ENCODE results near the gene RALGPS2. TPM values are rescaled to one million over a fixed set of nuclear protein-coding genes. Genes with fewer than 3 reads are reported as not detected.

The RALGPS2 gene
- total and polyA plus RNA-seq, 2 donors (not counting 1 experiment from before 2014, with no cell fraction given) = 59.6 to 251 TPM

GRCh38 chr1:178797590-178797989 is 72.5 kb downstream of the RALGPS2 start:
- peaks cover 97% of the 10 kb centered on the region for H3K79me2 ChIP-seq (ENCODE audit: control insufficient read depth, insufficient read depth, low read length)
- WGBS (ENCODE audit: insufficient coverage) = no CpG with 5 or more reads among the region's 2 CpGs
- H2AFZ ChIP-seq (ENCODE audit: insufficient read depth, low read depth, low read length, poor library complexity, severe bottlenecking) = no peak overlapping the region
- intact Hi-C loops (cut with micrococcal nuclease) = loop anchor here (2.0 to 5.0 kb wide), 3 partner anchors 15 to 40 kb away; no protein-coding TSS in a partner anchor
- no peak overlapping the region for H3K4me3 Mint-ChIP-seq
- no peak for DNase-seq
- no peak for ATAC-seq (ENCODE audit: low read depth)
- no peak overlapping the region for H3K9ac ChIP-seq (ENCODE audit: low read length)
- H3K27me3 Mint-ChIP-seq = no peaks in the 10 kb centered on the region
- H3K27me3 ChIP-seq (replicated peaks in 1 of 4; ENCODE audit: control extremely low read depth in 1 of 4, control insufficient read depth in 3 of 4, insufficient read depth in 4 of 4, low read length in 3 of 4) = no peaks in the 10 kb centered on the region
- peaks cover 8 to 77% of the 10 kb centered on the region in 2 experiments for H3K36me3 ChIP-seq (replicated peaks in 1 of 2; ENCODE audit: control extremely low read depth in 1 of 2, control insufficient read depth in 1 of 2, extremely low read depth in 1 of 2, insufficient read depth in 2 of 2, low read length in 1 of 2)
- ChIA-PET CTCF (interaction anchor here (0.7 to 1.9 kb wide), 2 partner anchors 17 to 254 kb away, joined by 3 read pairs; no protein-coding TSS in a partner anchor), POLR2A (interaction anchor here (0.6 to 1.5 kb wide), 2 partner anchors 71 to 114 kb away, joined by 3 to 5 read pairs; no protein-coding TSS in a partner anchor)
- no peak overlapping the region for H3K4me2 ChIP-seq (replicated peaks; ENCODE audit: low read depth, low read length, poor library complexity, severe bottlenecking)
- peaks cover 0 to 1% (median 0%) of the 10 kb centered on the region in 3 donors for H3K9me3 ChIP-seq (ENCODE audit: control extremely low read depth in 1 of 3, control insufficient read depth in 2 of 3, insufficient read depth in 1 of 3, low read length in 2 of 3)
- H3K27ac ChIP-seq (ENCODE audit: low read length in 2 of 2) = peak overlapping the region in 1 of 2 donors; percentile 87
- H4K20me1 ChIP-seq (ENCODE audit: control insufficient read depth, insufficient read depth, low read length, poor library complexity, severe bottlenecking) = peaks cover 33% of the 10 kb centered on the region
- TF ChIP-seq CTCF (IDR thresholded peaks at IDR 0.05) (no peak), EZH2 (IDR thresholded peaks at IDR 0.05; ENCODE audit: borderline replicate concordance, insufficient read depth, low read depth, low read length, poor library complexity, severe bottlenecking) (no peak)
- H3K27ac Mint-ChIP-seq = peak overlapping the region; percentile 73
- H3K9me3 Mint-ChIP-seq (ENCODE audit: insufficient read depth) = no peaks in the 10 kb centered on the region
- H3K4me1 Mint-ChIP-seq = peaks cover 44% of the 10 kb centered on the region
- H3K4me1 ChIP-seq (ENCODE audit: control insufficient read depth in 2 of 2, insufficient read depth in 2 of 2, low read length in 2 of 2) = peaks cover 22 to 33% of the 10 kb centered on the region in 2 donors
- H3K4me3 ChIP-seq (ENCODE audit: control extremely low read depth in 1 of 5, extremely low read depth in 1 of 5, insufficient read depth in 1 of 5, low read depth in 2 of 5, low read length in 4 of 5) = no peak overlapping the region

GRCh38 chr1:178798232-178798861 is 73.3 kb downstream of the RALGPS2 start:
- ATAC-seq (ENCODE audit: low read depth) (no peak), DNase-seq (no peak)
- Mint-ChIP-seq H3K4me1 (peaks cover 45% of the 10 kb centered on the region), H3K9me3 (ENCODE audit: insufficient read depth) (no peaks in the 10 kb centered on the region), H3K27me3 (no peaks in the 10 kb centered on the region), H3K27ac (peak overlapping the region; percentile 18), H3K4me3 (no peak overlapping the region)
- TF ChIP-seq EZH2 (IDR thresholded peaks at IDR 0.05; ENCODE audit: borderline replicate concordance, insufficient read depth, low read depth, low read length, poor library complexity, severe bottlenecking) (no peak), CTCF (IDR thresholded peaks at IDR 0.05) (no peak)
- peak overlapping the region in 1 of 2 donors; percentile 87 for H3K27ac ChIP-seq (ENCODE audit: low read length in 2 of 2)
- no peak overlapping the region for H3K4me2 ChIP-seq (replicated peaks; ENCODE audit: low read depth, low read length, poor library complexity, severe bottlenecking)
- ChIA-PET POLR2A (interaction anchor here (1.5 kb wide), 1 partner anchor 72 kb away, joined by 5 read pairs; no protein-coding TSS in a partner anchor), CTCF (interaction anchor here (0.7 to 1.9 kb wide), 2 partner anchors 17 to 255 kb away, joined by 3 read pairs; no protein-coding TSS in a partner anchor)
- H3K27me3 ChIP-seq (replicated peaks in 1 of 4; ENCODE audit: control extremely low read depth in 1 of 4, control insufficient read depth in 3 of 4, insufficient read depth in 4 of 4, low read length in 3 of 4) = no peaks in the 10 kb centered on the region
- no peak overlapping the region for H3K9ac ChIP-seq (ENCODE audit: low read length)
- peaks cover 22 to 33% of the 10 kb centered on the region in 2 donors for H3K4me1 ChIP-seq (ENCODE audit: control insufficient read depth in 2 of 2, insufficient read depth in 2 of 2, low read length in 2 of 2)
- peaks cover 0 to 1% (median 0%) of the 10 kb centered on the region in 3 donors for H3K9me3 ChIP-seq (ENCODE audit: control extremely low read depth in 1 of 3, control insufficient read depth in 2 of 3, insufficient read depth in 1 of 3, low read length in 2 of 3)
- H4K20me1 ChIP-seq (ENCODE audit: control insufficient read depth, insufficient read depth, low read length, poor library complexity, severe bottlenecking) = peaks cover 30% of the 10 kb centered on the region
- 100% methylated on average over 1 of the region's 6 CpGs for WGBS (ENCODE audit: insufficient coverage)
- H2AFZ ChIP-seq (ENCODE audit: insufficient read depth, low read depth, low read length, poor library complexity, severe bottlenecking) = no peak overlapping the region
- peaks cover 8 to 79% of the 10 kb centered on the region in 2 experiments for H3K36me3 ChIP-seq (replicated peaks in 1 of 2; ENCODE audit: control extremely low read depth in 1 of 2, control insufficient read depth in 1 of 2, extremely low read depth in 1 of 2, insufficient read depth in 2 of 2, low read length in 1 of 2)
- intact Hi-C loops (cut with micrococcal nuclease) = loop anchor here (5.0 kb wide), 1 partner anchor 41 kb away; no protein-coding TSS in a partner anchor
- no peak overlapping the region for H3K4me3 ChIP-seq (ENCODE audit: control extremely low read depth in 1 of 5, extremely low read depth in 1 of 5, insufficient read depth in 1 of 5, low read depth in 2 of 5, low read length in 4 of 5)
- H3K79me2 ChIP-seq (ENCODE audit: control insufficient read depth, insufficient read depth, low read length) = peaks cover 97% of the 10 kb centered on the region

Data from B cell (primary cell).